ENCODE results near the gene RAB11FIP4. TPM values are rescaled to one million over a fixed set of nuclear protein-coding genes. Genes with fewer than 3 reads are reported as not detected.

RAB11FIP4 gene
- total and polyA plus RNA-seq, 9 donors = 1.8 to 16.5 (median 6.4) TPM

GRCh38 chr17:31412511-31412910 is 21.0 kb downstream of the RAB11FIP4 start:
- TF ChIP-seq CTCF (IDR thresholded peaks at IDR 0.05) = no peak
- no peak for TF ChIP-seq POLR2A (IDR thresholded peaks at IDR 0.05)
- TF ChIP-seq EP300 (IDR thresholded peaks at IDR 0.05) = no peak

GRCh38 chr17:31413081-31413799 is 21.8 kb downstream of the RAB11FIP4 start:
- intact Hi-C loops (cut with DNase I) = no loop called here
- WGBS, 3 donors = 50 to 58% (median 52%) methylated on average over 15 of the region's 15 CpGs
- Histone ChIP-seq H3K9me3 (no peaks in the 10 kb centered on the region), H3K27ac (no peak overlapping the region), H3K4me3 (no peak overlapping the region), H3K27me3 (no peaks in the 10 kb centered on the region), H3K4me1 (ENCODE audit: insufficient read depth) (no peaks in the 10 kb centered on the region), H3K36me3 (no peaks in the 10 kb centered on the region)
- TF ChIP-seq EP300 (IDR thresholded peaks at IDR 0.05) = no peak
- TF ChIP-seq CTCF (IDR thresholded peaks at IDR 0.05) = no peak
- no peak for DNase-seq

More at GRCh38 chr17:31412511-31412910, 21.0 kb downstream of the RAB11FIP4 start:
- intact Hi-C loops (cut with DNase I) = no loop called here
- Histone ChIP-seq H3K27ac (no peak overlapping the region), H3K4me3 (no peak overlapping the region), H3K4me1 (ENCODE audit: insufficient read depth) (no peaks in the 10 kb centered on the region), H3K27me3 (no peaks in the 10 kb centered on the region), H3K36me3 (no peaks in the 10 kb centered on the region), H3K9me3 (no peaks in the 10 kb centered on the region)
- WGBS, 3 donors = 69 to 76% (median 73%) methylated on average over 6 of the region's 6 CpGs
- no peak for DNase-seq

- intact Hi-C loops (cut with DNase I) = no loop called here
- no peak overlapping the region for H3K4me3 ChIP-seq
- no peaks in the 10 kb centered on the region for H3K4me1 ChIP-seq (ENCODE audit: insufficient read depth)
- H3K27ac ChIP-seq = no peak overlapping the region
- H3K36me3 ChIP-seq = no peaks in the 10 kb centered on the region
- H3K9me3 ChIP-seq = no peaks in the 10 kb centered on the region
- DNase-seq = no peak
- no peaks in the 10 kb centered on the region for H3K27me3 ChIP-seq
- TF ChIP-seq EP300 (IDR thresholded peaks at IDR 0.05) = no peak
- TF ChIP-seq POLR2A (IDR thresholded peaks at IDR 0.05) = no peak
- no peak for TF ChIP-seq CTCF (IDR thresholded peaks at IDR 0.05)
- WGBS, 3 donors = 34 to 45% (median 40%) methylated on average over 12 of the region's 12 CpGs
These were observed 22.5 kb downstream of the RAB11FIP4 start for GRCh38 chr17:31413874-31414549.

GRCh38 chr17:31414550-31414918 is 23.1 kb downstream of the RAB11FIP4 start:
- Histone ChIP-seq H3K27me3 (no peaks in the 10 kb centered on the region), H3K9me3 (no peaks in the 10 kb centered on the region), H3K27ac (no peak overlapping the region), H3K36me3 (no peaks in the 10 kb centered on the region), H3K4me1 (ENCODE audit: insufficient read depth) (no peaks in the 10 kb centered on the region), H3K4me3 (no peak overlapping the region)
- intact Hi-C loops (cut with DNase I) = no loop called here
- TF ChIP-seq EP300 (IDR thresholded peaks at IDR 0.05) (no peak), POLR2A (IDR thresholded peaks at IDR 0.05) (no peak), CTCF (IDR thresholded peaks at IDR 0.05) (no peak)
- WGBS, 3 donors = 86 to 90% (median 89%) methylated on average over 6 of the region's 6 CpGs
- DNase-seq = no peak
